ENCODE data around the gene SMAD1.

SMAD1 gene

GRCh38 chr4:145451895-145452294 is 29.8 kb upstream of the SMAD1 start:
- no peak overlapping the region for H3K9ac ChIP-seq
- H3K4me1 ChIP-seq, result no peaks in the 10 kb centered on the region
- no peaks in the 10 kb centered on the region for H4K20me1 ChIP-seq
- H3K27ac ChIP-seq, result no peak overlapping the region
- H3K4me2 ChIP-seq, result no peak overlapping the region
- no peaks in the 10 kb centered on the region for H3K27me3 ChIP-seq
- peaks cover 11 to 27% (median 17%) of the 10 kb centered on the region in 11 experiments for H3K9me3 ChIP-seq (replicated peaks in 1 of 11)
- TF ChIP-seq Cebpa-rat (IDR thresholded peaks at IDR 0.05), result no peak
- H3K36me3 ChIP-seq, result no peaks in the 10 kb centered on the region
- no peak overlapping the region for H3K4me3 ChIP-seq

- no peak overlapping the region for H3K9ac ChIP-seq
- no peak overlapping the region for H3K4me2 ChIP-seq
- no peak overlapping the region for H3K27ac ChIP-seq
- H3K9me3 ChIP-seq (replicated peaks in 1 of 11), result peaks cover 15 to 33% (median 19%) of the 10 kb centered on the region in 11 experiments
- no peaks in the 10 kb centered on the region for H3K36me3 ChIP-seq
- H3K27me3 ChIP-seq, result no peaks in the 10 kb centered on the region
- TF ChIP-seq Cebpa-rat (IDR thresholded peaks at IDR 0.05), result no peak
- H3K4me3 ChIP-seq, result no peak overlapping the region
- H4K20me1 ChIP-seq, result no peaks in the 10 kb centered on the region
- H3K4me1 ChIP-seq, result no peaks in the 10 kb centered on the region
These were observed 29.0 kb upstream of the SMAD1 start for GRCh38 chr4:145452447-145453162.

- no peak for TF ChIP-seq Cebpa-rat (IDR thresholded peaks at IDR 0.05)
- Histone ChIP-seq H3K4me2 (no peak overlapping the region), H3K4me1 (no peaks in the 10 kb centered on the region), H3K27ac (no peak overlapping the region), H4K20me1 (no peaks in the 10 kb centered on the region), H3K9me3 (replicated peaks in 1 of 11) (peaks cover 15 to 37% (median 24%) of the 10 kb centered on the region in 11 experiments), H3K4me3 (no peak overlapping the region), H3K27me3 (no peaks in the 10 kb centered on the region), H3K9ac (no peak overlapping the region), H3K36me3 (no peaks in the 10 kb centered on the region)
These were observed 28.5 kb upstream of the SMAD1 start for GRCh38 chr4:145453163-145453520.

- H3K36me3 ChIP-seq, result peaks cover 0 to 16% (median 8%) of the 10 kb centered on the region in 11 experiments; a peak in 9 of 22 replicates
These were observed 8.4 kb upstream of the SMAD1 start for GRCh38 chr4:145473203-145473602.

GRCh38 chr4:145480257-145480656 is 1.4 kb upstream of the SMAD1 start:
- Histone ChIP-seq H3K27ac (peak overlapping the region in 9 of 11 experiments; percentile 96 to 100 (median 99); a peak in 13 of 22 replicates), H3K9me3 (replicated peaks in 1 of 11) (peaks cover 0 to 12% (median 2%) of the 10 kb centered on the region in 11 experiments; a peak in 10 of 22 replicates), H4K20me1 (peaks cover 0 to 12% (median 0%) of the 10 kb centered on the region in 11 experiments; a peak in 5 of 22 replicates), H3K27me3 (no peaks in the 10 kb centered on the region), H3K4me1 (peaks cover 33 to 41% (median 34%) of the 10 kb centered on the region in 10 experiments), H3K4me2 (peak overlapping the region; percentile 73 to 97 (median 90); a peak in 21 of 22 replicates), H3K36me3 (peaks cover 0 to 4% (median 0%) of the 10 kb centered on the region in 11 experiments; a peak in 2 of 22 replicates), H3K9ac (peak overlapping the region in 6 of 11 experiments; percentile 96 to 100 (median 100); a peak in 7 of 22 replicates), H3K4me3 (peak overlapping the region in 5 of 10 experiments; percentile 92 to 99 (median 96); a peak in 7 of 20 replicates)
- TF ChIP-seq Cebpa-rat (IDR thresholded peaks at IDR 0.05), result peak in 4 of 11 experiments; percentile 36 to 78 (median 54); a peak in 4 of 22 replicates

More at GRCh38 chr4:145473203-145473602, 8.4 kb upstream of the SMAD1 start:
- no peaks in the 10 kb centered on the region for H4K20me1 ChIP-seq
- no peak overlapping the region for H3K9ac ChIP-seq
- no peaks in the 10 kb centered on the region for H3K4me1 ChIP-seq
- H3K27ac ChIP-seq, result no peak overlapping the region
- H3K27me3 ChIP-seq, result no peaks in the 10 kb centered on the region
- peak overlapping the region in 2 of 10 experiments; percentile 4 to 38; a peak in 3 of 20 replicates for H3K4me3 ChIP-seq
- no peak for TF ChIP-seq Cebpa-rat (IDR thresholded peaks at IDR 0.05)
- peaks cover 30 to 43% (median 41%) of the 10 kb centered on the region in 11 experiments for H3K9me3 ChIP-seq (replicated peaks in 1 of 11)
- no peak overlapping the region for H3K4me2 ChIP-seq

- Histone ChIP-seq H3K9me3 (replicated peaks in 1 of 11) (peaks cover 0 to 9% (median 0%) of the 10 kb centered on the region in 11 experiments; a peak in 7 of 22 replicates), H3K9ac (peak overlapping the region; percentile 96 to 100 (median 99)), H3K36me3 (peaks cover 0 to 8% (median 0%) of the 10 kb centered on the region in 11 experiments; a peak in 2 of 22 replicates), H3K27me3 (no peaks in the 10 kb centered on the region), H3K4me1 (peaks cover 47 to 57% (median 50%) of the 10 kb centered on the region in 10 experiments), H4K20me1 (peaks cover 0 to 18% (median 0%) of the 10 kb centered on the region in 11 experiments; a peak in 5 of 22 replicates), H3K4me2 (peak overlapping the region; percentile 86 to 97 (median 91); a peak in 20 of 22 replicates), H3K27ac (peak overlapping the region; percentile 92 to 100 (median 99)), H3K4me3 (peak overlapping the region; percentile 77 to 99 (median 94))
- no peak for TF ChIP-seq Cebpa-rat (IDR thresholded peaks at IDR 0.05)
These were observed 222 bp downstream of the SMAD1 start for GRCh38 chr4:145481942-145482208.

- H3K4me3 ChIP-seq, result peak overlapping the region; percentile 77 to 99 (median 94)
- H4K20me1 ChIP-seq, result peaks cover 0 to 22% (median 0%) of the 10 kb centered on the region in 11 experiments; a peak in 5 of 22 replicates
- H3K4me1 ChIP-seq, result peaks cover 53 to 63% (median 56%) of the 10 kb centered on the region in 10 experiments
- TF ChIP-seq Cebpa-rat (IDR thresholded peaks at IDR 0.05), result peak in 7 of 11 experiments; percentile 25 to 78 (median 54); a peak in 9 of 22 replicates
- peak overlapping the region; percentile 96 to 100 (median 99) for H3K9ac ChIP-seq
- H3K27me3 ChIP-seq, result no peaks in the 10 kb centered on the region
- H3K36me3 ChIP-seq, result peaks cover 0 to 8% (median 0%) of the 10 kb centered on the region in 11 experiments; a peak in 2 of 22 replicates
- peaks cover 0 to 9% (median 0%) of the 10 kb centered on the region in 11 experiments; a peak in 7 of 22 replicates for H3K9me3 ChIP-seq (replicated peaks in 1 of 11)
- H3K27ac ChIP-seq, result peak overlapping the region; percentile 92 to 100 (median 99)
- peak overlapping the region; percentile 86 to 97 (median 91) for H3K4me2 ChIP-seq
These were observed 770 bp downstream of the SMAD1 start for GRCh38 chr4:145482209-145483037.

- H3K9ac ChIP-seq, result peak overlapping the region; percentile 96 to 100 (median 99)
- peak overlapping the region in 10 of 11 experiments; percentile 96 to 100 (median 99); a peak in 20 of 22 replicates for H3K27ac ChIP-seq
- TF ChIP-seq Cebpa-rat (IDR thresholded peaks at IDR 0.05), result no peak
- H3K4me2 ChIP-seq, result peak overlapping the region; percentile 86 to 97 (median 91)
- H3K27me3 ChIP-seq, result no peaks in the 10 kb centered on the region
- peak overlapping the region; percentile 77 to 99 (median 94) for H3K4me3 ChIP-seq
- H3K9me3 ChIP-seq (replicated peaks in 1 of 11), result peaks cover 0 to 9% (median 0%) of the 10 kb centered on the region in 11 experiments; a peak in 7 of 22 replicates
- H3K36me3 ChIP-seq, result peaks cover 0 to 8% (median 0%) of the 10 kb centered on the region in 11 experiments; a peak in 2 of 22 replicates
- peaks cover 63 to 74% (median 67%) of the 10 kb centered on the region in 10 experiments for H3K4me1 ChIP-seq
- peaks cover 0 to 33% (median 3%) of the 10 kb centered on the region in 11 experiments; a peak in 6 of 22 replicates for H4K20me1 ChIP-seq
These were observed 1.9 kb downstream of the SMAD1 start for GRCh38 chr4:145483514-145483913.
